ENCODE results near the gene EN1. TPM values are rescaled to one million over a fixed set of nuclear protein-coding genes. Genes with fewer than 3 reads are reported as not detected.

The EN1 gene
- total RNA-seq, 4 donors from 2014 or later, result 7.3 to 16.7 (median 11.8) TPM

GRCh38 chr2:118845522-118846441, 1.7 kb downstream of the EN1 start:
- Histone ChIP-seq H3K36me3 (no peaks in the 10 kb centered on the region), H3K27ac (peak overlapping the region; percentile 92), H3K9me3 (no peaks in the 10 kb centered on the region), H3K27me3 (peaks cover 98% of the 10 kb centered on the region), H3K4me1 (peaks cover 64% of the 10 kb centered on the region), H3K4me3 (peak overlapping the region; percentile 72)
- peak in 1 of 2 donors; percentile 75 for DNase-seq (ENCODE audit: low spot score in 2 of 2)
- TF ChIP-seq, protein P1, sequence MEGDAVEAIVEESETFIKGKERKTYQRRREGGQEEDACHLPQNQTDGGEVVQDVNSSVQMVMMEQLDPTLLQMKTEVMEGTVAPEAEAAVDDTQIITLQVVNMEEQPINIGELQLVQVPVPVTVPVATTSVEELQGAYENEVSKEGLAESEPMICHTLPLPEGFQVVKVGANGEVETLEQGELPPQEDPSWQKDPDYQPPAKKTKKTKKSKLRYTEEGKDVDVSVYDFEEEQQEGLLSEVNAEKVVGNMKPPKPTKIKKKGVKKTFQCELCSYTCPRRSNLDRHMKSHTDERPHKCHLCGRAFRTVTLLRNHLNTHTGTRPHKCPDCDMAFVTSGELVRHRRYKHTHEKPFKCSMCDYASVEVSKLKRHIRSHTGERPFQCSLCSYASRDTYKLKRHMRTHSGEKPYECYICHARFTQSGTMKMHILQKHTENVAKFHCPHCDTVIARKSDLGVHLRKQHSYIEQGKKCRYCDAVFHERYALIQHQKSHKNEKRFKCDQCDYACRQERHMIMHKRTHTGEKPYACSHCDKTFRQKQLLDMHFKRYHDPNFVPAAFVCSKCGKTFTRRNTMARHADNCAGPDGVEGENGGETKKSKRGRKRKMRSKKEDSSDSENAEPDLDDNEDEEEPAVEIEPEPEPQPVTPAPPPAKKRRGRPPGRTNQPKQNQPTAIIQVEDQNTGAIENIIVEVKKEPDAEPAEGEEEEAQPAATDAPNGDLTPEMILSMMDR (IDR thresholded peaks at IDR 0.05), result no peak
- TF ChIP-seq POLR2A (IDR thresholded peaks at IDR 0.05), result no peak
- WGBS, result 13% methylated on average over 31 of the region's 47 CpGs

GRCh38 chr2:118845005-118845521, 2.4 kb downstream of the EN1 start:
- Histone ChIP-seq H3K9me3 (no peaks in the 10 kb centered on the region), H3K36me3 (no peaks in the 10 kb centered on the region), H3K27me3 (peaks cover 96% of the 10 kb centered on the region), H3K4me1 (peaks cover 66% of the 10 kb centered on the region), H3K4me3 (peak overlapping the region; percentile 72), H3K27ac (peak overlapping the region; percentile 92)
- DNase-seq (ENCODE audit: low spot score in 2 of 2), result no peak
- WGBS, result 11% methylated on average over 37 of the region's 43 CpGs
- TF ChIP-seq EP300 (IDR thresholded peaks at IDR 0.05) (no peak), POLR2AphosphoS5 (IDR thresholded peaks at IDR 0.05) (no peak)
- TF ChIP-seq, protein P1 (IDR thresholded peaks at IDR 0.05), result no peak

DNA sequence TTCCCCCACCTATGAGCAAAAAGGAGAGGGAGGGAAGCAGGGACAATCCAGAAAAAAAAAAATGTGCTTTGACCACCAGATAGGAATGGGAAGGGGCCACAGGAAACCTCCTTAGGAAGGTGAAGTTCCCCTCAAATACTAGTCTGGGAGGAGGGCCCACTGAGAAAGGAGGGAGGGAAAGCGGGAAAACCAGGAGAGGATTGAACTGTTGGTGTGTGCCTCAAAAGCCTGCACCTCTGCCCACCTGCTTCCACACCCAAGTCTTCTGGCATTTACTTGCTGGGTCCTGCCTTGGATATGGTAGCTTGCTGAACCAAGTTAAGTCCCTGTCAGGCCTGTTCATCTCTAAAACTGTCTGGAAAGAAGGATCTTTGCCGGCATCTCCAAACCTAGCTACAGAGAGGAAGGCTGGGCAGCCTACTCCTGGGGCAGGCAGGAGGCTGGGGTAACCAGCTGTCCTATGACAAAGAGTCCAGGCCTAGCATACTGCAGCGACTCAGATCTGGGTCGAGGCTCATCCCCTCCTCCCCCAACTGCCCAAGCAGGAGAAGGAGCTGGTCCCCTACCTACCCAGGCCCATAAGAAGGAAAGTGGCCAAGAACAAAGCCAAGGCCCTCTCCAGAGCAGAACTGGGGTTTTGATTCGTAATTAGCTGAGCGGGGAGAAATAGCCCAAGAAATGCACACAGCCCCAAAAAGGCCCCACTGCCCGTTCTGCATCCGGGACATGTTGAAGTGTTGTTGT, 3.0 kb downstream of the EN1 start:
- Histone ChIP-seq H3K4me3 (peak overlapping the region; percentile 72), H3K27ac (peak overlapping the region; percentile 92), H3K4me1 (peaks cover 66% of the 10 kb centered on the region), H3K36me3 (no peaks in the 10 kb centered on the region), H3K27me3 (peaks cover 91% of the 10 kb centered on the region), H3K9me3 (no peaks in the 10 kb centered on the region)
- DNase-seq (ENCODE audit: low spot score in 2 of 2), result no peak
- WGBS, result 26% methylated on average over 8 of the region's 8 CpGs
- TF ChIP-seq POLR2AphosphoS5 (IDR thresholded peaks at IDR 0.05), result no peak
- TF ChIP-seq EP300 (IDR thresholded peaks at IDR 0.05), result no peak
- TF ChIP-seq POLR2A (IDR thresholded peaks at IDR 0.05), result no peak
- TF ChIP-seq, protein P1 (IDR thresholded peaks at IDR 0.05), result no peak

DNA sequence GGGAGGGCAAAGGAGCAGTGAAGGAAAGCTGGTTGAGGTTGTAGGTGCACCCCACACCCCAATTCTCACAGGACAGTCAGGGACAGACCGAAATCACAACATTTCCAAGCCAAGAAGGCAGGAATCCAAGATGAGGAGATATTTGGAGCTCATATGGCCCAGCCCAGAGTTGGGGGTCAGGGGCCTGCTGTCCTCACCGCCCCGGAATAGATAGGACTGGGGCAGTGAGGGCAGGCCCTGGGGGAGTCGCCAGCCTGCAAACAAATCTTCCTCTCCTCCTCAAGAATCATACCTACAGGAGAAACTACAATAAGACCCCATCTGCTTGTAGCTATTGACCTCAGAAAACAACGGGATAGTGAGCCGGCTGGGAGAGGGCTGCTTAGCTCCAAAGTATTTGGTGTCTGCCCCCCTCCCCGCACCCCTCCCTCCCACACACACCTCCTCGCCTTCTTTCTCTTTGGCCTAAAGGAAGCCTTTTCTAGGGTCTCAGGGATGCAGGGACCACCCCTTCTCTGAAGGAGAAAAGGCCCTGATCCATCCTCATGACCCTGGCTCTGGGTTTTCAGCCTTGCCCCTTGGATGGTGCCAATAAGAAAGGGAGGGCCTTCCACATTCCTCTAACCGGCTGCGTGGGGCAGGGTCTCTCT, 3.8 kb downstream of the EN1 start:
- 50% methylated on average over 10 of the region's 10 CpGs for WGBS
- peak overlapping the region; percentile 92 for H3K27ac ChIP-seq
- no peaks in the 10 kb centered on the region for H3K9me3 ChIP-seq
- no peaks in the 10 kb centered on the region for H3K36me3 ChIP-seq
- peaks cover 62% of the 10 kb centered on the region for H3K4me1 ChIP-seq
- DNase-seq (ENCODE audit: low spot score in 2 of 2), result no peak
- peak overlapping the region; percentile 72 for H3K4me3 ChIP-seq
- peaks cover 88% of the 10 kb centered on the region for H3K27me3 ChIP-seq
- no peak for TF ChIP-seq POLR2AphosphoS5 (IDR thresholded peaks at IDR 0.05)
- TF ChIP-seq EP300 (IDR thresholded peaks at IDR 0.05), result no peak
- TF ChIP-seq, protein P1 (IDR thresholded peaks at IDR 0.05), result no peak
- TF ChIP-seq POLR2A (IDR thresholded peaks at IDR 0.05), result no peak
